Stimulated activated CD8-positive, alpha-beta memory T cell treated with anti-CD3 and anti-CD28 coated beads, Interleukin-15, amount 100 ng/mL, for 4 hours (primary cell): ENCODE measurements around the gene IFNA16.
"Not testable (repeated sequence)": the region's sequence is repeated elsewhere in the genome, so short reads cannot be mapped to it uniquely, and the experiment has no call there.

ENCODE experiments used
- DNase-seq, 2 donors: peaks; one replicate each; pipeline ENCODE4 v3.0.0-alpha.2; 2020; ENCODE audit warnings: low read depth in 2 of 2

The IFNA16 gene

GRCh38 chr9:21194867-21195776 lies 22.0 kb downstream of the IFNA16 start:
- DNase-seq = not testable (repeated sequence)

- DNase-seq = not testable (repeated sequence)
Measured at GRCh38 chr9:21187487-21187886, 29.6 kb downstream of the IFNA16 start, which contains the start of gene IFNA4. IFNA4 (minus strand) TSS chr9:21187587; CDS start chr9:21187531, 56 bp downstream.

GRCh38 chr9:21182810-21183736 lies 34.0 kb downstream of the IFNA16 start:
- not testable (repeated sequence) for DNase-seq

DNA sequence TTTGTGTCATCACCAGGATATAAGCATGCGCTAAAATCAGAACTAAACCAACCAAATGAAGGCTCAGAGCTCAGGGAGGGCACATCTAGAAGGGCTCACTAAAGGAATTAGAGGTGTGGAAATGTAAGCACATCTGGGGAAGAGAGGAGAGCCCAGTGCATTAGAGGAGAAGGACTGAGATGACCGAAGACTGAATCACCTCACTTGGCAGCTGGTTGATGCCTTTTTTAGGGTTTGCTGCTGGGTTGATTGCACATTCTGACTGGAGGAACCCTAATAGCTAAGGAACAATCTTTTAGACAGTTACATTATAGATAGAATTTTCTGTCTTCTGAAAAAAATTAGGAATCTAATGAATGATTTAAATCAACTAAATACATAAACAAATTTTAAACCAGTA lies 42.4 kb downstream of the IFNA16 start:
- no peak for DNase-seq

DNA sequence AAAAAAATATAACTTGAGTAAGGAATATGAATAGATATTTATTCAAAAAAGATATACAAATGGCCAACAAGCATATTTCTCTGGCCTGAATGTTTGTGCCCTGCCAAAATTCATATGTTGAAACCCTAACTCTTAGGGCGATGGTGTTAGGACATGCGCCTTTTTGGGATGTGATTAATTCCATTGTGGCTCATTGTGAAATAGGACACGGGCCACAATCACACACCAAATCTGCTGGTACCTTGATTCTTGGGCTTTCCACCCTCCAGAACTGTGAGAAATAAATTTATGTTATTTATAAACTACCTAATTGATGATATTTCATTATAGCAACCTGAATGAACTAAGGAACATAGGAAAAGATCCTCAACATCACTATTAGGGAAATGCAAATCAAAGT lies 45.0 kb downstream of the IFNA16 start:
- no peak for DNase-seq

DNA sequence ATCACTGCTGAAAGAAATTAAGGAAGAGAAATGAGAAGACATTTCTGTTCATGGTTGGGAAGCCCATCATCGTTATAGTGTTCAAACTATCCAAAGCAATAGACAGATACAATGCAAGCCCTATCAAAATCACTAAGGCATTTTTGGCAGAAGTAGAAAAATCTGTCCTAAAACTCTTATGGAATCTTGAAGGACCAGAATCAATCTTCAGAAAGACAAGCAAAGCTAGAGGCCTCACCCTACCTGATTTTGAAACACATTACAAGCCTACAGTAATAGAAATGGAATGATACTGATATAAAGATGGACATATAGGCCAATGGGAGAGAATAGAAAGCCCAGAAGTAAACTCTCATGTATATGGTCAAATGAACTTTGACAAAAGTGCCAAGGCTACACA lies 45.8 kb downstream of the IFNA16 start:
- DNase-seq = no peak

DNA sequence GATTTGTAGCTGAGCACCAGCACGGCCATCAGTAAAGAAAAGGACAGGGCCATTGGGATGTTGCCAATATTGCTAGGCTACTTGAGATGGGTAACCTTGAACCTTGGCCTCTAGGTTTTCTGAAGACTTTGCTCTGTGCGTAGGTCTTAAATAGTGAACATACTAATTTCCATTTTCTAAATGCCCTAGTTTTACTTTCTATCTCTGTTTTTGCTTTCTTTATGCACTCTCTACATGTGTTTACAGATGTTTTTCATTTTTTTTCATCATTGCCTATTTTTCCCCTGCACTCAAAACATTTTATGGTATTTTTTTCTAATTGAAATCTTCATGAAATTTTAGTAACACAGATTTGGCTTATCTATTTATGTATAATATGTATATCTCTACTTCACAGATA lies 50.6 kb downstream of the IFNA16 start, which contains the start of gene IFNA21:
Gene IFNA21, minus strand, starts transcription at position 101 of the 400 bp plus-strand sequence. Its CDS starts 48 bp downstream, at position 53.
- DNase-seq = not testable (repeated sequence)
